SK-N-SH (cell line): ENCODE data around the gene PCDHA7. TPM values are rescaled to one million over a fixed set of nuclear protein-coding genes. Genes with fewer than 3 reads are reported as not detected.
"Not testable (repeated sequence)": the region's sequence is repeated elsewhere in the genome, so short reads cannot be mapped to it uniquely, and the experiment has no call there.

Experiments used
- CTCF ChIA-PET: fragments of 300-600, 350-600 bp; formaldehyde crosslinking; extraction: SDS; loops from one replicate; lab custom pipeline; 2021; lab: Yijun Ruan, JAX
- POLR2A ChIA-PET: fragments of 350-600 bp; sonication (Branson Sonifier 250); formaldehyde crosslinking; extraction: SDS; loops from one replicate; lab custom pipeline; 2020; ENCODE audit warnings: antibody characterized with exemption, inconsistent platforms; lab: Yijun Ruan, JAX
- DNase-seq: peaks from one replicate; pipeline ENCODE4 v3.0.0; 2012
- H2AFZ ChIP-seq: fragments of 200-600 bp; sonication (generic); 2 replicates; pipeline ENCODE4 v1.8.1; 2016; ENCODE audit warnings: antibody characterized with exemption, mild to moderate bottlenecking, low read depth
- H3F3A ChIP-seq: fragments of 200-600 bp; sonication (generic); replicated peaks from 2 replicates; pipeline ENCODE3; 2016; ENCODE audit warnings: antibody characterized with exemption, mild to moderate bottlenecking; ENCODE audit not compliant: insufficient read depth
- H3K27ac ChIP-seq, 2 experiments: fragments of 200-500 bp in 1 of 2; fragments of 200-600 bp in 1 of 2; sonication (Bioruptor generic) in 1 of 2; sonication (generic), shearing (Covaris generic) in 1 of 2; 2 replicates each; pipeline versions ENCODE4 v1.5.1 to v1.6.1; 2014 to 2016; ENCODE audit warnings: low read depth in 2 of 2, inconsistent platforms in 1 of 2, low read length in 1 of 2, mild to moderate bottlenecking in 1 of 2, mixed read lengths in 1 of 2
- H3K27me3 ChIP-seq: fragments of 200-600 bp; sonication (generic), shearing (Covaris generic); 2 replicates; pipeline ENCODE4 v1.6.1; 2016; ENCODE audit warnings: mixed run types; ENCODE audit not compliant: insufficient read depth
- H3K36me3 ChIP-seq, 2 experiments: fragments of 200-500 bp in 1 of 2; fragments of 200-600 bp in 1 of 2; sonication (Bioruptor generic) in 1 of 2; sonication (generic) in 1 of 2; replicated peaks in 1 of 2; 2 replicates each; pipeline versions ENCODE3 to v1.5.1; 2014 to 2016; ENCODE audit warnings: low read length in 1 of 2, mild to moderate bottlenecking in 1 of 2; ENCODE audit not compliant: insufficient read depth in 2 of 2, control insufficient read depth in 1 of 2
- H3K4me1 ChIP-seq, 2 experiments: fragments of 200-500 bp in 1 of 2; fragments of 200-600 bp in 1 of 2; sonication (Bioruptor generic) in 1 of 2; sonication (generic), shearing (Covaris generic) in 1 of 2; 2 replicates each; pipeline versions ENCODE4 v1.5.1 to v1.6.1; 2014 to 2016; ENCODE audit warnings: low read depth in 1 of 2, low read length in 1 of 2, mixed run types in 1 of 2; ENCODE audit not compliant: insufficient read depth in 2 of 2, control insufficient read depth in 1 of 2
- H3K4me2 ChIP-seq: fragments of 200-600 bp; sonication (generic), shearing (Covaris generic); 2 replicates; pipeline ENCODE4 v1.6.1; 2017; ENCODE audit warnings: mixed run types
- H3K4me3 ChIP-seq, 2 experiments: fragments of 200-500 bp in 1 of 2; fragments of 200-600 bp in 1 of 2; sonication (Bioruptor generic) in 1 of 2; sonication (generic), shearing (Covaris generic) in 1 of 2; 2 replicates each; pipeline versions ENCODE4 v1.5.1 to v1.8.1; 2014 to 2016; ENCODE audit warnings: low read depth in 2 of 2, inconsistent platforms in 1 of 2, low read length in 1 of 2, mild to moderate bottlenecking in 1 of 2, mixed read lengths in 1 of 2, moderate library complexity in 1 of 2
- H3K79me2 ChIP-seq: fragments of 200-600 bp; sonication (generic); 2 replicates; pipeline ENCODE4 v1.8.1; 2017; ENCODE audit warnings: mild to moderate bottlenecking; ENCODE audit not compliant: insufficient read depth
- H3K9ac ChIP-seq: fragments of 200-600 bp; sonication (generic); 2 replicates; pipeline ENCODE4 v1.6.1; 2017; ENCODE audit warnings: mixed run types
- H3K9me2 ChIP-seq: fragments of 200-600 bp; sonication (generic); 2 replicates; pipeline ENCODE4 v1.6.1; 2017; ENCODE audit warnings: mixed run types
- H3K9me3 ChIP-seq: fragments of 200-600 bp; sonication (generic); 2 replicates; pipeline ENCODE4 v1.6.1; 2017; ENCODE audit warnings: mixed run types, mild to moderate bottlenecking, moderate library complexity
- H4K20me1 ChIP-seq: fragments of 200-600 bp; sonication (generic); 2 replicates; pipeline ENCODE4 v1.6.1; 2017; ENCODE audit warnings: mild to moderate bottlenecking, mixed run types; ENCODE audit not compliant: insufficient read depth
- ELF1 ChIP-seq: IDR thresholded peaks from 2 replicates; pipeline ENCODE4 v1.4.0; 2012
- EZH2phosphoT487 ChIP-seq: fragments of 200-600 bp; sonication (generic); IDR thresholded peaks from 2 replicates; pipeline ENCODE4 v1.6.1; 2017; ENCODE audit warnings: low read depth, mixed run types, mild to moderate bottlenecking, antibody characterized with exemption, moderate library complexity, borderline replicate concordance
- GATA2 ChIP-seq: sonication (generic); formaldehyde crosslinking; IDR thresholded peaks from 2 replicates; pipeline ENCODE4 v1.5.0; 2020; ENCODE audit warnings: mild to moderate bottlenecking, missing genetic modification reagents
- JUND ChIP-seq: IDR thresholded peaks from 2 replicates; pipeline ENCODE4 v1.4.0; 2012
- MAX ChIP-seq: IDR thresholded peaks from 2 replicates; pipeline ENCODE4 v1.4.0; 2012; ENCODE audit warnings: low read depth
- MEF2A ChIP-seq: IDR thresholded peaks from 2 replicates; pipeline ENCODE4 v1.4.0; 2012; ENCODE audit warnings: low read depth, borderline replicate concordance
- PBX3 ChIP-seq: IDR thresholded peaks from 2 replicates; pipeline ENCODE4; 2012
- RAD21 ChIP-seq: IDR thresholded peaks from 2 replicates; pipeline ENCODE4 v1.6.1; 2012; ENCODE audit warnings: mild to moderate bottlenecking, low read length
- RCOR1 ChIP-seq: fragments of 150-350 bp; IDR thresholded peaks from 2 replicates; pipeline ENCODE4 v1.6.1; 2017; ENCODE audit warnings: antibody characterized with exemption, low read length
- TAF1 ChIP-seq: IDR thresholded peaks from 2 replicates; pipeline ENCODE4 v1.6.1; 2012; ENCODE audit warnings: low read depth, mild to moderate bottlenecking, low read length, moderate library complexity, borderline replicate concordance
- TCF12 ChIP-seq: IDR thresholded peaks from 2 replicates; pipeline ENCODE4 v1.4.0; 2012
- TEAD4 ChIP-seq: IDR thresholded peaks from 2 replicates; pipeline ENCODE4 v1.4.0; 2012; ENCODE audit warnings: mild to moderate bottlenecking, borderline replicate concordance; ENCODE audit not compliant: insufficient read depth
- WGBS: methylation state at CpG from one replicate; pipeline ENCODE4 v1.1.6; 2017; ENCODE audit warnings: low lambda C conversion rate; 5-methylcytosine and 5-hydroxymethylcytosine counted together
- polyA plus RNA-seq, 3 experiments: library from polyadenylated mRNA; depleted of rRNA; stranded (reverse); fragments of >200 nt; gene quantifications; 2 replicates each; pipeline ENCODE4 v1.2.3, GENCODE V29; 2012
- TF ChIP-seq, protein P1 (sequence below): IDR thresholded peaks from 2 replicates; pipeline ENCODE4 v1.4.0; 2012; ENCODE audit warnings: low read depth, borderline replicate concordance
- TF ChIP-seq, protein P2 (sequence below): IDR thresholded peaks from 2 replicates; pipeline ENCODE4 v1.6.1; 2012; ENCODE audit warnings: mild to moderate bottlenecking, low read depth, low read length, moderate library complexity

PCDHA7 gene
- polyA plus RNA-seq, 1 of the 3 experiments (the other 2 are of a cell fraction) = 0.15 TPM

GRCh38 chr5:140828362-140828737, 5.7 kb upstream of the PCDHA7 start:
- H3K4me2 ChIP-seq = no peak overlapping the region
- no peaks in the 10 kb centered on the region for H3K79me2 ChIP-seq
- no peak overlapping the region for H3K27ac ChIP-seq
- POLR2A ChIA-PET = no interaction called here
- no peak for DNase-seq
- H3F3A ChIP-seq = no peaks in the 10 kb centered on the region
- no peaks in the 10 kb centered on the region for H3K9me2 ChIP-seq
- no peak overlapping the region for H2AFZ ChIP-seq
- CTCF ChIA-PET = interaction anchor here (1.8 kb wide), 1 partner anchor 212 kb away, joined by 8 read pairs; no protein-coding TSS in a partner anchor
- no peak for TF ChIP-seq MEF2A
- no peak for TF ChIP-seq PBX3
- TF ChIP-seq, protein P1, sequence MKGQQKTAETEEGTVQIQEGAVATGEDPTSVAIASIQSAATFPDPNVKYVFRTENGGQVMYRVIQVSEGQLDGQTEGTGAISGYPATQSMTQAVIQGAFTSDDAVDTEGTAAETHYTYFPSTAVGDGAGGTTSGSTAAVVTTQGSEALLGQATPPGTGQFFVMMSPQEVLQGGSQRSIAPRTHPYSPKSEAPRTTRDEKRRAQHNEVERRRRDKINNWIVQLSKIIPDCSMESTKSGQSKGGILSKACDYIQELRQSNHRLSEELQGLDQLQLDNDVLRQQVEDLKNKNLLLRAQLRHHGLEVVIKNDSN = no peak
- no peak for TF ChIP-seq TCF12
- no peak for TF ChIP-seq EZH2phosphoT487
- TF ChIP-seq TEAD4 = no peak
- no peak for TF ChIP-seq GATA2
- no peak for TF ChIP-seq MAX
- TF ChIP-seq, protein P2, sequence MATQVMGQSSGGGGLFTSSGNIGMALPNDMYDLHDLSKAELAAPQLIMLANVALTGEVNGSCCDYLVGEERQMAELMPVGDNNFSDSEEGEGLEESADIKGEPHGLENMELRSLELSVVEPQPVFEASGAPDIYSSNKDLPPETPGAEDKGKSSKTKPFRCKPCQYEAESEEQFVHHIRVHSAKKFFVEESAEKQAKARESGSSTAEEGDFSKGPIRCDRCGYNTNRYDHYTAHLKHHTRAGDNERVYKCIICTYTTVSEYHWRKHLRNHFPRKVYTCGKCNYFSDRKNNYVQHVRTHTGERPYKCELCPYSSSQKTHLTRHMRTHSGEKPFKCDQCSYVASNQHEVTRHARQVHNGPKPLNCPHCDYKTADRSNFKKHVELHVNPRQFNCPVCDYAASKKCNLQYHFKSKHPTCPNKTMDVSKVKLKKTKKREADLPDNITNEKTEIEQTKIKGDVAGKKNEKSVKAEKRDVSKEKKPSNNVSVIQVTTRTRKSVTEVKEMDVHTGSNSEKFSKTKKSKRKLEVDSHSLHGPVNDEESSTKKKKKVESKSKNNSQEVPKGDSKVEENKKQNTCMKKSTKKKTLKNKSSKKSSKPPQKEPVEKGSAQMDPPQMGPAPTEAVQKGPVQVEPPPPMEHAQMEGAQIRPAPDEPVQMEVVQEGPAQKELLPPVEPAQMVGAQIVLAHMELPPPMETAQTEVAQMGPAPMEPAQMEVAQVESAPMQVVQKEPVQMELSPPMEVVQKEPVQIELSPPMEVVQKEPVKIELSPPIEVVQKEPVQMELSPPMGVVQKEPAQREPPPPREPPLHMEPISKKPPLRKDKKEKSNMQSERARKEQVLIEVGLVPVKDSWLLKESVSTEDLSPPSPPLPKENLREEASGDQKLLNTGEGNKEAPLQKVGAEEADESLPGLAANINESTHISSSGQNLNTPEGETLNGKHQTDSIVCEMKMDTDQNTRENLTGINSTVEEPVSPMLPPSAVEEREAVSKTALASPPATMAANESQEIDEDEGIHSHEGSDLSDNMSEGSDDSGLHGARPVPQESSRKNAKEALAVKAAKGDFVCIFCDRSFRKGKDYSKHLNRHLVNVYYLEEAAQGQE = no peak
- TF ChIP-seq ELF1 = no peak
- TF ChIP-seq TAF1 = no peak
- TF ChIP-seq RAD21 = no peak
- no peak for TF ChIP-seq JUND
- no peak for TF ChIP-seq RCOR1
- TF ChIP-seq, all 33 proteins: peak for 0
- Histone ChIP-seq H3K27me3 (no peaks in the 10 kb centered on the region), H3K4me3 (no peak overlapping the region), H4K20me1 (no peaks in the 10 kb centered on the region), H3K9me3 (no peaks in the 10 kb centered on the region), H3K36me3 (no peaks in the 10 kb centered on the region), H3K9ac (no peak overlapping the region), H3K4me1 (no peaks in the 10 kb centered on the region)
- WGBS = 83% methylated on average over 18 of the region's 18 CpGs

DNA sequence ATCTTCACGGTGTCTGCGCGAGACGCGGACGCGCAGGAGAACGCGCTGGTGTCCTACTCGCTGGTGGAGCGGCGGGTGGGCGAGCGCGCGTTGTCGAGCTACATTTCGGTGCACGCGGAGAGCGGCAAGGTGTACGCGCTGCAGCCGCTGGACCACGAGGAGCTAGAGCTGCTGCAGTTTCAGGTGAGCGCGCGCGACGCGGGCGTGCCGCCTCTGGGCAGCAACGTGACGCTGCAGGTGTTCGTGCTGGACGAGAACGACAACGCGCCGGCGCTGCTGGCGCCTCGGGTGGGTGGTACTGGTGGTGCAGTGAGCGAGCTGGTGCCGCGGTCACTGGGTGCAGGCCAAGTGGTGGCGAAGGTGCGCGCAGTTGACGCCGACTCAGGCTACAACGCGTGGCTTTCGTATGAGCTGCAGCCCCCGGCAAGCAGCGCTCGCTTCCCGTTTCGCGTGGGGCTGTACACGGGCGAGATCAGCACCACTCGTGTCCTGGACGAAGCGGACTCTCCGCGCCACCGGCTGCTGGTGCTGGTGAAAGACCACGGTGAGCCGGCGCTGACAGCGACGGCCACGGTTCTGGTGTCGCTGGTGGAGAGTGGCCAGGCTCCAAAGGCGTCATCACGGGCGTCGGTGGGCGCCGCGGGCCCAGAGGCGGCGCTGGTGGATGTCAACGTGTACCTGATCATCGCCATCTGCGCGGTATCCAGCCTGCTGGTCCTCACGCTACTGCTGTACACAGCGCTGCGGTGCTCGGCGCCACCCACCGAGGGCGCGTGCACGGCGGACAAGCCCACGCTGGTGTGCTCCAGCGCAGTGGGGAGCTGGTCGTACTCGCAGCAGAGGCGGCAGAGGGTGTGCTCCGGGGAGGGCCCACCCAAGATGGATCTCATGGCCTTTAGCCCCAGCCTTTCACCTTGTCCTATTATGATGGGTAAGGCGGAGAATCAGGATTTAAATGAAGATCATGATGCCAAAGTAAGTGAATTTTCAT, 4.3 kb upstream of the PCDHA7 start:
- H3K36me3 ChIP-seq, H3K27me3 ChIP-seq, H3K9me2 ChIP-seq, H2AFZ ChIP-seq, H3K79me2 ChIP-seq, H4K20me1 ChIP-seq, H3F3A ChIP-seq, DNase-seq, H3K4me3 ChIP-seq, H3K4me1 ChIP-seq, H3K9ac ChIP-seq, POLR2A ChIA-PET, H3K9me3 ChIP-seq, H3K4me2 ChIP-seq, H3K27ac ChIP-seq: not testable (repeated sequence)
- 89% methylated on average over 66 of the region's 106 CpGs for WGBS
- CTCF ChIA-PET = interaction anchor here (1.4 kb wide), 1 partner anchor 12 kb away, joined by 5 read pairs; no protein-coding TSS in a partner anchor

DNA sequence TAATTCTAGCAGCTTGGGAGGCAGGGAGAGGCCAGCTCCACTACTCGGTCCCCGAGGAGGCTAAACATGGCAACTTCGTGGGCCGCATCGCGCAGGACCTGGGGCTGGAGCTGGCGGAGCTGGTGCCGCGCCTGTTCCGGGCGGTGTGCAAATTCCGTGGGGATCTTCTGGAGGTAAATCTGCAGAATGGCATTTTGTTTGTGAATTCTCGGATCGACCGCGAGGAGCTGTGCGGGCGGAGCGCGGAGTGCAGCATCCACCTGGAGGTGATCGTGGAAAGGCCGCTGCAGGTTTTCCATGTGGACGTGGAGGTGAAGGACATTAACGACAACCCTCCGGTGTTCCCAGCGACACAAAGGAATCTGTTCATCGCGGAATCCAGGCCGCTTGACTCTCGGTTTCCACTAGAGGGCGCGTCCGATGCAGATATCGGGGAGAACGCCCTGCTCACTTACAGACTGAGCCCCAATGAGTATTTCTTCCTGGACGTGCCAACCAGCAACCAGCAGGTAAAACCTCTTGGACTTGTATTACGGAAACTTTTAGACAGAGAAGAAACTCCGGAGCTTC, 455 bp downstream of the PCDHA7 start:
- 87% methylated on average over 25 of the region's 38 CpGs for WGBS
- H2AFZ ChIP-seq, H3K4me1 ChIP-seq, H3K79me2 ChIP-seq, H3K9me2 ChIP-seq, CTCF ChIA-PET, H3K27me3 ChIP-seq, H3K27ac ChIP-seq, H4K20me1 ChIP-seq, H3K36me3 ChIP-seq, DNase-seq, H3K9me3 ChIP-seq, H3K4me2 ChIP-seq, H3F3A ChIP-seq, POLR2A ChIA-PET, H3K4me3 ChIP-seq, H3K9ac ChIP-seq: not testable (repeated sequence)
